ENCODE data around the gene PSMG3. TPM values are rescaled to one million over a fixed set of nuclear protein-coding genes. Genes with fewer than 3 reads are reported as not detected.
A peak's percentile ranks its signal among the peaks of the same experiment; 100 is the strongest.

PSMG3 gene
- total RNA-seq, 1 experiment from 2014 or later, result 63.0 TPM

GRCh38 chr7:1566687-1567048, 3.2 kb downstream of the PSMG3 start:
- H3K9ac ChIP-seq (ENCODE audit: extremely low read depth, insufficient read length, low read length), result no peak overlapping the region
- H3K9me3 ChIP-seq (ENCODE audit: control insufficient read depth, low read depth, low read length), result no peaks in the 10 kb centered on the region

More at GRCh38 chr7:1566687-1567048, 3.2 kb downstream of the PSMG3 start:
- no peaks in the 10 kb centered on the region for H3K9me3 Mint-ChIP-seq
- no peak overlapping the region for H2BK5ac ChIP-seq (ENCODE audit: insufficient read length, low read length)
- H3K4me2 ChIP-seq (ENCODE audit: insufficient read depth, insufficient read length, low read length), result no peak overlapping the region
- H3K4me1 Mint-ChIP-seq, result peaks cover 17 to 22% of the 10 kb centered on the region in 2 experiments
- no peak overlapping the region for H3K4ac ChIP-seq (ENCODE audit: low read depth, low read length)
- H3K27me3 ChIP-seq (ENCODE audit: insufficient read depth, low read length), result no peaks in the 10 kb centered on the region
- H3K14ac ChIP-seq (ENCODE audit: insufficient read depth, low read length), result no peak overlapping the region
- H2BK20ac ChIP-seq (ENCODE audit: low read depth, low read length, poor library complexity, severe bottlenecking), result no peak overlapping the region
- no peak overlapping the region for H2AK5ac ChIP-seq (ENCODE audit: insufficient read length, low read length)
- no peak overlapping the region for H2AFZ ChIP-seq (ENCODE audit: low read length)
- H3K79me1 ChIP-seq (ENCODE audit: insufficient read depth, low read depth, low read length, poor library complexity, severe bottlenecking), result no peaks in the 10 kb centered on the region
- H3T11ph ChIP-seq (ENCODE audit: low read length), result no peak overlapping the region
- no peak overlapping the region for H3K18ac ChIP-seq (ENCODE audit: insufficient read length, low read depth, low read length)
- no peak overlapping the region for H2BK15ac ChIP-seq (ENCODE audit: low read depth, low read length)
- TF ChIP-seq, protein P1, sequence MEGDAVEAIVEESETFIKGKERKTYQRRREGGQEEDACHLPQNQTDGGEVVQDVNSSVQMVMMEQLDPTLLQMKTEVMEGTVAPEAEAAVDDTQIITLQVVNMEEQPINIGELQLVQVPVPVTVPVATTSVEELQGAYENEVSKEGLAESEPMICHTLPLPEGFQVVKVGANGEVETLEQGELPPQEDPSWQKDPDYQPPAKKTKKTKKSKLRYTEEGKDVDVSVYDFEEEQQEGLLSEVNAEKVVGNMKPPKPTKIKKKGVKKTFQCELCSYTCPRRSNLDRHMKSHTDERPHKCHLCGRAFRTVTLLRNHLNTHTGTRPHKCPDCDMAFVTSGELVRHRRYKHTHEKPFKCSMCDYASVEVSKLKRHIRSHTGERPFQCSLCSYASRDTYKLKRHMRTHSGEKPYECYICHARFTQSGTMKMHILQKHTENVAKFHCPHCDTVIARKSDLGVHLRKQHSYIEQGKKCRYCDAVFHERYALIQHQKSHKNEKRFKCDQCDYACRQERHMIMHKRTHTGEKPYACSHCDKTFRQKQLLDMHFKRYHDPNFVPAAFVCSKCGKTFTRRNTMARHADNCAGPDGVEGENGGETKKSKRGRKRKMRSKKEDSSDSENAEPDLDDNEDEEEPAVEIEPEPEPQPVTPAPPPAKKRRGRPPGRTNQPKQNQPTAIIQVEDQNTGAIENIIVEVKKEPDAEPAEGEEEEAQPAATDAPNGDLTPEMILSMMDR (conservative IDR thresholded peaks at IDR 0.05), result no peak
- peaks cover 4% of the 10 kb centered on the region for H3K23me2 ChIP-seq (ENCODE audit: insufficient read length, low read depth, low read length, poor library complexity, severe bottlenecking)
- H3K4me3 Mint-ChIP-seq, result peak overlapping the region in 1 of 2 experiments; percentile 46; a peak in 1 of 5 replicates
- H4K91ac ChIP-seq (ENCODE audit: insufficient read length, low read depth, low read length), result no peak overlapping the region
- WGBS (ENCODE audit: extremely low coverage, insufficient read length, low lambda C conversion rate), result no CpG with 5 or more reads among the region's 13 CpGs
- H2BK120ac ChIP-seq (ENCODE audit: low read depth, low read length, poor library complexity, severe bottlenecking), result no peak overlapping the region
- H3K36me3 Mint-ChIP-seq (ENCODE audit: insufficient read depth in 1 of 3, low read depth in 3 of 3), result peaks cover 8 to 41% (median 34%) of the 10 kb centered on the region in 3 experiments; a peak in 6 of 7 replicates
- no peak overlapping the region for H3K56ac ChIP-seq (ENCODE audit: insufficient read length, low read depth, low read length)
- H4K5ac ChIP-seq (ENCODE audit: insufficient read length, low read depth, low read length), result no peak overlapping the region
- no peak overlapping the region for H4K8ac ChIP-seq (replicated peaks; ENCODE audit: insufficient read length, low read depth, low read length)
- no peak overlapping the region for H3K27ac ChIP-seq (ENCODE audit: insufficient read length, low read depth, low read length)
- no peak overlapping the region for H3K23ac ChIP-seq (ENCODE audit: insufficient read length, low read depth, low read length)
- no peaks in the 10 kb centered on the region for H3K4me1 ChIP-seq (ENCODE audit: insufficient read depth, low read length)
- H4K20me1 ChIP-seq (ENCODE audit: control insufficient read depth, insufficient read depth, insufficient read length), result no peaks in the 10 kb centered on the region
- no peak overlapping the region for H2BK12ac ChIP-seq (ENCODE audit: insufficient read length, low read depth, low read length)
- H3K27me3 Mint-ChIP-seq (ENCODE audit: low read depth), result no peaks in the 10 kb centered on the region
- DNase-seq, result no peak
- H3K27ac Mint-ChIP-seq, result peak overlapping the region in 2 of 3 experiments; percentile 80 to 90; a peak in 2 of 7 replicates
- H3K79me2 ChIP-seq (ENCODE audit: insufficient read depth, low read length), result no peaks in the 10 kb centered on the region

Measured in H9 (cell line).